ENCODE measurements around the gene FLNC. TPM values are rescaled to one million over a fixed set of nuclear protein-coding genes. Genes with fewer than 3 reads are reported as not detected.

Gene FLNC
- total RNA-seq, 1 donor from 2014 or later: 54.0 TPM

- Mint-ChIP-seq H3K27ac (peak overlapping the region; percentile 4), H3K36me3 (peaks cover 17% of the 10 kb centered on the region), H3K27me3 (peaks cover 35% of the 10 kb centered on the region), H3K9me3 (no peaks in the 10 kb centered on the region), H3K4me1 (ENCODE audit: unreplicated experiment) (peaks cover 43% of the 10 kb centered on the region), H3K4me3 (peak overlapping the region; percentile 40)
- DNase-seq (ENCODE audit: extremely low spot score, unreplicated experiment): no peak
- TF ChIP-seq CTCF (conservative IDR thresholded peaks at IDR 0.05): no peak
Observed at GRCh38 chr7:128867241-128867640, 37.0 kb downstream of the FLNC start.

GRCh38 chr7:128867842-128868623 is 37.8 kb downstream of the FLNC start:
- H3K4me1 Mint-ChIP-seq (ENCODE audit: unreplicated experiment): peaks cover 40% of the 10 kb centered on the region
- peaks cover 17% of the 10 kb centered on the region for H3K36me3 Mint-ChIP-seq
- DNase-seq (ENCODE audit: extremely low spot score, unreplicated experiment): no peak
- peak overlapping the region; percentile 65 for H3K4me3 Mint-ChIP-seq
- H3K27ac Mint-ChIP-seq: peak overlapping the region; percentile 17
- no peak for TF ChIP-seq CTCF (conservative IDR thresholded peaks at IDR 0.05)
- no peaks in the 10 kb centered on the region for H3K9me3 Mint-ChIP-seq
- peaks cover 36% of the 10 kb centered on the region for H3K27me3 Mint-ChIP-seq

GRCh38 chr7:128868624-128869137 is 38.5 kb downstream of the FLNC start:
- no peak for DNase-seq (ENCODE audit: extremely low spot score, unreplicated experiment)
- peaks cover 38% of the 10 kb centered on the region for H3K4me1 Mint-ChIP-seq (ENCODE audit: unreplicated experiment)
- peaks cover 17% of the 10 kb centered on the region for H3K36me3 Mint-ChIP-seq
- peaks cover 36% of the 10 kb centered on the region for H3K27me3 Mint-ChIP-seq
- no peak for TF ChIP-seq CTCF (conservative IDR thresholded peaks at IDR 0.05)
- no peaks in the 10 kb centered on the region for H3K9me3 Mint-ChIP-seq
- H3K4me3 Mint-ChIP-seq: peak overlapping the region; percentile 65
- no peak overlapping the region for H3K27ac Mint-ChIP-seq

- no peak for DNase-seq (ENCODE audit: extremely low spot score, unreplicated experiment)
- Mint-ChIP-seq H3K4me1 (ENCODE audit: unreplicated experiment) (peaks cover 34% of the 10 kb centered on the region), H3K4me3 (peak overlapping the region; percentile 65), H3K36me3 (peaks cover 17% of the 10 kb centered on the region), H3K27ac (no peak overlapping the region), H3K27me3 (peaks cover 36% of the 10 kb centered on the region), H3K9me3 (no peaks in the 10 kb centered on the region)
- no peak for TF ChIP-seq CTCF (conservative IDR thresholded peaks at IDR 0.05)
Observed at GRCh38 chr7:128869138-128869943, 39.1 kb downstream of the FLNC start.

- no peak for TF ChIP-seq CTCF (conservative IDR thresholded peaks at IDR 0.05)
- no peak for DNase-seq (ENCODE audit: extremely low spot score, unreplicated experiment)
- H3K4me1 Mint-ChIP-seq (ENCODE audit: unreplicated experiment): peaks cover 30% of the 10 kb centered on the region
Observed at GRCh38 chr7:128869944-128870285, 39.7 kb downstream of the FLNC start.

More at GRCh38 chr7:128869944-128870285, 39.7 kb downstream of the FLNC start:
- Mint-ChIP-seq H3K36me3 (peaks cover 17% of the 10 kb centered on the region), H3K9me3 (no peaks in the 10 kb centered on the region), H3K27ac (no peak overlapping the region), H3K4me3 (peak overlapping the region; percentile 75), H3K27me3 (peaks cover 36% of the 10 kb centered on the region)
